Measurements from ENCODE around the gene SALL1. TPM values are rescaled to one million over a fixed set of nuclear protein-coding genes. Genes with fewer than 3 reads are reported as not detected.

Gene SALL1
- total RNA-seq, 1 experiment from 2014 or later, result 101 TPM

DNA sequence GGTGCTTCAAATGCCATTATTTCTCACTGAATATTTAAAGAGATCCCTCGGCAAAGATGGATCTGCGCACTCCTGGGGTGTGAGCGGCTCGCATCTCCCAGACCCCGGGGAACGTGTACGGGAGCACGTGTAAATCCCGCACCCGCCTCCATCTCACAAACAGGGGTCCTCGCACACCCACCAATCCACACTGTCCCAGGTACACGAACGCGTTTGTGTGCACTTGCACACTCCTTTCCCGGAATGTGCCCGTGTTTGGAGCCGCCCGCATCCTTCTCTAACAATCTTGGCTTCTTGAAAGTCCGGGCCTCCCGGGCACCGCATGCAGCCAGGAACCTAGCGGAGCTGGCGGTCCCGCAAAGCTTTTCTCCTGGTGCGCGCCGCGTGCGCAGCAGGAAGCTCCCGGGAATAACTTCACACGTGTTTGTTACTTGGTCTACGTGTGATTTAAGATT lies 2.5 kb upstream of the SALL1 start:
- Histone ChIP-seq H3K9ac (ENCODE audit: extremely low read depth, insufficient read length, low read length) (peak overlapping the region; percentile 31), H3K4ac (ENCODE audit: low read depth, low read length) (no peak overlapping the region), H3T11ph (ENCODE audit: low read length) (no peak overlapping the region), H2BK120ac (ENCODE audit: low read depth, low read length, poor library complexity, severe bottlenecking) (no peak overlapping the region), H3K18ac (ENCODE audit: insufficient read length, low read depth, low read length) (peak overlapping the region; percentile 47), H3K9me3 (ENCODE audit: control insufficient read depth, low read depth, low read length) (no peaks in the 10 kb centered on the region), H3K4me1 (ENCODE audit: insufficient read depth, low read length) (peaks cover 5% of the 10 kb centered on the region; the same call in 1 of the 2 replicates), H2AFZ (ENCODE audit: low read length) (no peak overlapping the region), H3K79me2 (ENCODE audit: insufficient read depth, low read length) (peaks cover 11% of the 10 kb centered on the region; the same call in 1 of the 2 replicates), H3K14ac (ENCODE audit: insufficient read depth, low read length) (peak overlapping the region; percentile 80; the same call in 1 of the 2 replicates), H3K23me2 (ENCODE audit: insufficient read length, low read depth, low read length, poor library complexity, severe bottlenecking) (peaks cover 56% of the 10 kb centered on the region), H2BK20ac (ENCODE audit: low read depth, low read length, poor library complexity, severe bottlenecking) (no peak overlapping the region), H3K4me2 (ENCODE audit: insufficient read depth, insufficient read length, low read length) (peak overlapping the region; percentile 82), H3K27ac (ENCODE audit: insufficient read length, low read depth, low read length) (no peak overlapping the region), H4K5ac (ENCODE audit: insufficient read length, low read depth, low read length) (no peak overlapping the region), H2AK5ac (ENCODE audit: insufficient read length, low read length) (no peak overlapping the region), H4K20me1 (ENCODE audit: control insufficient read depth, insufficient read depth, insufficient read length) (no peaks in the 10 kb centered on the region), H3K79me1 (ENCODE audit: insufficient read depth, low read depth, low read length, poor library complexity, severe bottlenecking) (no peaks in the 10 kb centered on the region), H2BK12ac (ENCODE audit: insufficient read length, low read depth, low read length) (no peak overlapping the region), H3K56ac (ENCODE audit: insufficient read length, low read depth, low read length) (no peak overlapping the region), H2BK5ac (ENCODE audit: insufficient read length, low read length) (no peak overlapping the region), H2BK15ac (ENCODE audit: low read depth, low read length) (no peak overlapping the region), H4K91ac (ENCODE audit: insufficient read length, low read depth, low read length) (no peak overlapping the region), H3K23ac (ENCODE audit: insufficient read length, low read depth, low read length) (no peak overlapping the region), H3K27me3 (ENCODE audit: insufficient read depth, low read length) (peaks cover 26% of the 10 kb centered on the region; the same call in 1 of the 2 replicates), H4K8ac (replicated peaks; ENCODE audit: insufficient read length, low read depth, low read length) (no peak overlapping the region)
- TF ChIP-seq, protein P1, sequence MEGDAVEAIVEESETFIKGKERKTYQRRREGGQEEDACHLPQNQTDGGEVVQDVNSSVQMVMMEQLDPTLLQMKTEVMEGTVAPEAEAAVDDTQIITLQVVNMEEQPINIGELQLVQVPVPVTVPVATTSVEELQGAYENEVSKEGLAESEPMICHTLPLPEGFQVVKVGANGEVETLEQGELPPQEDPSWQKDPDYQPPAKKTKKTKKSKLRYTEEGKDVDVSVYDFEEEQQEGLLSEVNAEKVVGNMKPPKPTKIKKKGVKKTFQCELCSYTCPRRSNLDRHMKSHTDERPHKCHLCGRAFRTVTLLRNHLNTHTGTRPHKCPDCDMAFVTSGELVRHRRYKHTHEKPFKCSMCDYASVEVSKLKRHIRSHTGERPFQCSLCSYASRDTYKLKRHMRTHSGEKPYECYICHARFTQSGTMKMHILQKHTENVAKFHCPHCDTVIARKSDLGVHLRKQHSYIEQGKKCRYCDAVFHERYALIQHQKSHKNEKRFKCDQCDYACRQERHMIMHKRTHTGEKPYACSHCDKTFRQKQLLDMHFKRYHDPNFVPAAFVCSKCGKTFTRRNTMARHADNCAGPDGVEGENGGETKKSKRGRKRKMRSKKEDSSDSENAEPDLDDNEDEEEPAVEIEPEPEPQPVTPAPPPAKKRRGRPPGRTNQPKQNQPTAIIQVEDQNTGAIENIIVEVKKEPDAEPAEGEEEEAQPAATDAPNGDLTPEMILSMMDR (conservative IDR thresholded peaks at IDR 0.05), result no peak
- WGBS (ENCODE audit: extremely low coverage, insufficient read length, low lambda C conversion rate), result no CpG with 5 or more reads among the region's 32 CpGs
- Mint-ChIP-seq H3K27ac (peak overlapping the region; percentile 19 to 79 (median 74); a peak in 3 of 7 replicates), H3K9me3 (no peaks in the 10 kb centered on the region; a peak in 2 of 5 replicates), H3K4me1 (peaks cover 49% of the 10 kb centered on the region in 2 experiments), H3K36me3 (ENCODE audit: insufficient read depth in 1 of 3, low read depth in 3 of 3) (peaks cover 0 to 8% (median 7%) of the 10 kb centered on the region in 3 experiments; a peak in 5 of 7 replicates), H3K4me3 (peak overlapping the region; percentile 78 to 87), H3K27me3 (ENCODE audit: low read depth) (peaks cover 51% of the 10 kb centered on the region)
- DNase-seq, result peak; percentile 49
